ENCODE measurements around the gene SEC24D. TPM values are rescaled to one million over a fixed set of nuclear protein-coding genes. Genes with fewer than 3 reads are reported as not detected.

Gene SEC24D
- total RNA-seq, 1 experiment from 2014 or later: 13.4 TPM

DNA sequence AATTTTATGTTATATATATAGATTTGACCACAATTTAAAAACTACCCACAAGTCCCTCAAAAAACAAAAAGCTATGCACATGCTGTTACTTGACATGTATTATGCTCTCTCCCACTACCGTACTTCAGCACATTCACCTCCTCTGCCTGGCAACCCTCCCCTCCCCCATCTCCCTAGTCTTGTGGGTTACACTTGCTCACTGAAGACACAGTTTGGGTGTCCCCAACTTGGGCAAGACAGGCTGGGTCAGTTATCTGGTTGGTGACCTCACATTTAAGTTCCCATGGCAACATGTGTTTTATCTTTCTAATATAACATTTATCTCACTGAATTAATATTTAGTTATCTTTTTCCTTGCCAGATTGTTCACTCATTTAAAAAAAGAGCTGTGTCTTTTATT lies 32.7 kb downstream of the SEC24D start:
- no peaks in the 10 kb centered on the region for H3K27me3 ChIP-seq (ENCODE audit: control insufficient read depth, insufficient read depth, low read length)
- ChIA-PET CTCF (no interaction called here), POLR2A (no interaction called here)
- no peaks in the 10 kb centered on the region for H3K36me3 ChIP-seq (ENCODE audit: control insufficient read depth, insufficient read depth, low read length)
- ATAC-seq (no peak), DNase-seq (ENCODE audit: low read depth, low spot score) (no peak)
- intact Hi-C loops (cut with micrococcal nuclease; ENCODE audit: unreplicated experiment): no loop called here
- H3K27ac ChIP-seq (ENCODE audit: low read length): no peak overlapping the region
- no TSS peak for BruUV-seq (replicated peaks)
- no peak overlapping the region for H3K4me3 ChIP-seq (ENCODE audit: low read depth in 2 of 2, low read length in 2 of 2)
- no peaks in the 10 kb centered on the region for H3K9me3 ChIP-seq (ENCODE audit: control insufficient read depth, insufficient read depth, low read depth, low read length)
- TF ChIP-seq, protein P1, sequence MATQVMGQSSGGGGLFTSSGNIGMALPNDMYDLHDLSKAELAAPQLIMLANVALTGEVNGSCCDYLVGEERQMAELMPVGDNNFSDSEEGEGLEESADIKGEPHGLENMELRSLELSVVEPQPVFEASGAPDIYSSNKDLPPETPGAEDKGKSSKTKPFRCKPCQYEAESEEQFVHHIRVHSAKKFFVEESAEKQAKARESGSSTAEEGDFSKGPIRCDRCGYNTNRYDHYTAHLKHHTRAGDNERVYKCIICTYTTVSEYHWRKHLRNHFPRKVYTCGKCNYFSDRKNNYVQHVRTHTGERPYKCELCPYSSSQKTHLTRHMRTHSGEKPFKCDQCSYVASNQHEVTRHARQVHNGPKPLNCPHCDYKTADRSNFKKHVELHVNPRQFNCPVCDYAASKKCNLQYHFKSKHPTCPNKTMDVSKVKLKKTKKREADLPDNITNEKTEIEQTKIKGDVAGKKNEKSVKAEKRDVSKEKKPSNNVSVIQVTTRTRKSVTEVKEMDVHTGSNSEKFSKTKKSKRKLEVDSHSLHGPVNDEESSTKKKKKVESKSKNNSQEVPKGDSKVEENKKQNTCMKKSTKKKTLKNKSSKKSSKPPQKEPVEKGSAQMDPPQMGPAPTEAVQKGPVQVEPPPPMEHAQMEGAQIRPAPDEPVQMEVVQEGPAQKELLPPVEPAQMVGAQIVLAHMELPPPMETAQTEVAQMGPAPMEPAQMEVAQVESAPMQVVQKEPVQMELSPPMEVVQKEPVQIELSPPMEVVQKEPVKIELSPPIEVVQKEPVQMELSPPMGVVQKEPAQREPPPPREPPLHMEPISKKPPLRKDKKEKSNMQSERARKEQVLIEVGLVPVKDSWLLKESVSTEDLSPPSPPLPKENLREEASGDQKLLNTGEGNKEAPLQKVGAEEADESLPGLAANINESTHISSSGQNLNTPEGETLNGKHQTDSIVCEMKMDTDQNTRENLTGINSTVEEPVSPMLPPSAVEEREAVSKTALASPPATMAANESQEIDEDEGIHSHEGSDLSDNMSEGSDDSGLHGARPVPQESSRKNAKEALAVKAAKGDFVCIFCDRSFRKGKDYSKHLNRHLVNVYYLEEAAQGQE (IDR thresholded peaks at IDR 0.05; ENCODE audit: insufficient read depth in 1 of 2, low read depth in 2 of 2, low read length in 1 of 2): no peak
- TF ChIP-seq POLR2AphosphoS5 (IDR thresholded peaks at IDR 0.05; ENCODE audit: low read depth, low read length): no peak
- TF ChIP-seq, protein P2, sequence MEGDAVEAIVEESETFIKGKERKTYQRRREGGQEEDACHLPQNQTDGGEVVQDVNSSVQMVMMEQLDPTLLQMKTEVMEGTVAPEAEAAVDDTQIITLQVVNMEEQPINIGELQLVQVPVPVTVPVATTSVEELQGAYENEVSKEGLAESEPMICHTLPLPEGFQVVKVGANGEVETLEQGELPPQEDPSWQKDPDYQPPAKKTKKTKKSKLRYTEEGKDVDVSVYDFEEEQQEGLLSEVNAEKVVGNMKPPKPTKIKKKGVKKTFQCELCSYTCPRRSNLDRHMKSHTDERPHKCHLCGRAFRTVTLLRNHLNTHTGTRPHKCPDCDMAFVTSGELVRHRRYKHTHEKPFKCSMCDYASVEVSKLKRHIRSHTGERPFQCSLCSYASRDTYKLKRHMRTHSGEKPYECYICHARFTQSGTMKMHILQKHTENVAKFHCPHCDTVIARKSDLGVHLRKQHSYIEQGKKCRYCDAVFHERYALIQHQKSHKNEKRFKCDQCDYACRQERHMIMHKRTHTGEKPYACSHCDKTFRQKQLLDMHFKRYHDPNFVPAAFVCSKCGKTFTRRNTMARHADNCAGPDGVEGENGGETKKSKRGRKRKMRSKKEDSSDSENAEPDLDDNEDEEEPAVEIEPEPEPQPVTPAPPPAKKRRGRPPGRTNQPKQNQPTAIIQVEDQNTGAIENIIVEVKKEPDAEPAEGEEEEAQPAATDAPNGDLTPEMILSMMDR (IDR thresholded peaks at IDR 0.05): no peak
- TF ChIP-seq TCF7L2 (IDR thresholded peaks at IDR 0.05; ENCODE audit: low read depth, low read length): no peak
- TF ChIP-seq SIN3A (IDR thresholded peaks at IDR 0.05; ENCODE audit: borderline replicate concordance, insufficient read depth, low read depth, low read length): no peak
- in situ Hi-C loops (cut with HindIII; ENCODE audit: low pct_unique_long_range_greater_than_20kb, low sequenced_read_pairs): no loop called here
- no peaks in the 10 kb centered on the region for H3K4me1 ChIP-seq (ENCODE audit: control insufficient read depth, insufficient read depth, low read length)

DNA sequence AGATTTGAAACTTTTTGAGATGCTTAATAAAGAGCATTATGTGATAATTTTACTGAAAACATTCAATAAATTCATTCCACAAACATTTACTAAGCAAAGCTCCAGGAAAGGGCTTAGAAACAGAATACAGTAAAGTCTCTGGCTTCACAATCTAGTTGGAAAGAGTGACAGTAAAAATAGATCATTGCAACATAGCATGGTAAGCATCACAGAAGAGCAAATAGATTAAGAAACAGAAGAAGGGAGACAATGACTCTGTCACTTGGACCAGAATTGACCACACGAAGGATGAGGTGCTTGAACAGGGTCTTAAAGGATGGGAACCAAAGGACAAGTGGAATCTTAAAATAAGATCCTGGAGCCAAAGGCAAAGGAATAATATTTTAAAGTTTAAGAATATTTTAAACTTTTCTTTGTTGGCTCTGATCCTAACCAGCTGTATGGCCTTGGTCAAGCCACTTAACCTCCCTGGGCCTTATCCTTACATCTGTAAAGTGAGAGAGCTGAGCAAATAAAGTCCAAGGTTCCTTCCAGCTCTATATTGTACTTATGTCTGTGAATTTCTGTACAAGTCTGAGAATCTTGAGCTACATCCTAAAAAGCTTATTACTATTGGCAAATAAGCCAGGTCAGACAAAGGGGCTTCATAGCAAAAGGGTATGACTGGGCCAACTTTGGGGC lies 33.9 kb downstream of the SEC24D start:
- intact Hi-C loops (cut with micrococcal nuclease; ENCODE audit: unreplicated experiment): no loop called here
- in situ Hi-C loops (cut with HindIII; ENCODE audit: low pct_unique_long_range_greater_than_20kb, low sequenced_read_pairs): no loop called here
- TF ChIP-seq POLR2AphosphoS5 (IDR thresholded peaks at IDR 0.05; ENCODE audit: low read depth, low read length): no peak
- no peak for TF ChIP-seq TCF7L2 (IDR thresholded peaks at IDR 0.05; ENCODE audit: low read depth, low read length)
- TF ChIP-seq, protein P2 (IDR thresholded peaks at IDR 0.05): no peak
- no peak for TF ChIP-seq SIN3A (IDR thresholded peaks at IDR 0.05; ENCODE audit: borderline replicate concordance, insufficient read depth, low read depth, low read length)
- TF ChIP-seq, protein P1 (IDR thresholded peaks at IDR 0.05; ENCODE audit: insufficient read depth in 1 of 2, low read depth in 2 of 2, low read length in 1 of 2): no peak
- DNase-seq (ENCODE audit: low read depth, low spot score): no peak
- no TSS peak for BruUV-seq (replicated peaks)
- ChIA-PET CTCF (no interaction called here), POLR2A (no interaction called here)
- H3K27me3 ChIP-seq (ENCODE audit: control insufficient read depth, insufficient read depth, low read length): no peaks in the 10 kb centered on the region
- H3K4me1 ChIP-seq (ENCODE audit: control insufficient read depth, insufficient read depth, low read length): no peaks in the 10 kb centered on the region
- peaks cover 3% of the 10 kb centered on the region; the same call in 1 of the 2 replicates for H3K36me3 ChIP-seq (ENCODE audit: control insufficient read depth, insufficient read depth, low read length)
- no peak overlapping the region for H3K27ac ChIP-seq (ENCODE audit: low read length)
- ATAC-seq: no peak
- no peak overlapping the region for H3K4me3 ChIP-seq (ENCODE audit: low read depth in 2 of 2, low read length in 2 of 2)
- H3K9me3 ChIP-seq (ENCODE audit: control insufficient read depth, insufficient read depth, low read depth, low read length): no peaks in the 10 kb centered on the region

Data from Panc1 (cell line).